Natural killer cell (primary cell): ENCODE measurements around the gene CABCOCO1. TPM values are rescaled to one million over a fixed set of nuclear protein-coding genes. Genes with fewer than 3 reads are reported as not detected.

Source experiments
- ATAC-seq, 3 donors: fragments of 150-1000 bp in 2 of 3; fragments of 200-7000 bp in 1 of 3; cut with Tn5 transposase; 1 replicate in 1 of 3; 2 replicates in 2 of 3; pipeline ENCODE4 v1.10.0; 2021; ENCODE audit warnings: mild to moderate bottlenecking in 2 of 3, moderate library complexity in 2 of 3
- DNase-seq, 2 donors: peaks; one replicate each; pipeline versions ENCODE4 v3.0.0 to v3.0.0-alpha.2; 2013 to 2021; ENCODE audit warnings: mixed read lengths in 1 of 2
- H3K27ac ChIP-seq: one replicate; pipeline ENCODE4 v1.5.1; 2013; ENCODE audit warnings: mild to moderate bottlenecking, low read length
- H3K27me3 ChIP-seq: one replicate; pipeline ENCODE4 v1.6.1; 2013; ENCODE audit warnings: low read length; ENCODE audit not compliant: control insufficient read depth, insufficient read depth
- H3K36me3 ChIP-seq: one replicate; pipeline ENCODE4 v1.6.1; 2013; ENCODE audit warnings: low read length; ENCODE audit not compliant: control insufficient read depth, insufficient read depth
- H3K4me1 ChIP-seq: one replicate; pipeline ENCODE4 v1.6.1; 2013; ENCODE audit warnings: low read length; ENCODE audit not compliant: control insufficient read depth, insufficient read depth
- H3K4me3 ChIP-seq: one replicate; pipeline ENCODE4 v1.5.1; 2013; ENCODE audit warnings: low read length
- H3K9me3 ChIP-seq: one replicate; pipeline ENCODE4 v1.6.1; 2013; ENCODE audit warnings: low read length; ENCODE audit not compliant: control insufficient read depth, insufficient read depth
- H3K27ac Mint-ChIP-seq, 2 donors: one replicate each; pipeline ENCODE4 v1.8.0; 2022; ENCODE audit warnings: mild to moderate bottlenecking in 2 of 2, mixed read lengths in 2 of 2, moderate library complexity in 1 of 2
- H3K27me3 Mint-ChIP-seq, 2 donors: one replicate each; pipeline ENCODE4 v1.8.0; 2022; ENCODE audit warnings: low read depth in 2 of 2, mixed read lengths in 2 of 2
- H3K36me3 Mint-ChIP-seq: one replicate; pipeline ENCODE4 v1.8.0; 2022; ENCODE audit warnings: mixed read lengths
- H3K4me1 Mint-ChIP-seq, 2 donors: one replicate each; pipeline ENCODE4 v1.8.0; 2022; ENCODE audit warnings: mixed read lengths in 2 of 2
- H3K4me3 Mint-ChIP-seq: one replicate; pipeline ENCODE4 v1.8.0; 2022; ENCODE audit warnings: mild to moderate bottlenecking, moderate library complexity, mixed read lengths
- H3K9me3 Mint-ChIP-seq, 2 donors: one replicate each; pipeline ENCODE4 v1.8.0; 2022; ENCODE audit warnings: mixed read lengths in 2 of 2
- CTCF ChIP-seq: fragments of 200-600 bp; IDR thresholded peaks from one replicate; pipeline ENCODE4 v1.8.0; 2022; ENCODE audit warnings: antibody characterized with exemption
- WGBS: methylation state at CpG from one replicate; pipeline ENCODE4 v1.1.7; 2013; ENCODE audit warnings: missing lambda C conversion rate; ENCODE audit not compliant: insufficient coverage; 5-methylcytosine and 5-hydroxymethylcytosine counted together
- intact Hi-C: fragments of 100-400 bp; cut with micrococcal nuclease; formaldehyde crosslinking; loops from one replicate; pipeline ENCODE4 v1.14.2; 2022
- total RNA-seq, 4 donors: library from RNA; stranded (reverse); fragments of 120-200 nt in 1 of 4; gene quantifications; one replicate each; pipeline versions ENCODE4 v1.2.3 to v1.2.4, GENCODE V29; 2013 to 2022

The CABCOCO1 gene
- total RNA-seq, 3 donors from 2014 or later (not counting 1 experiment from before 2014, with no cell fraction given): not detected

GRCh38 chr10:61797304-61798153 is 134.8 kb downstream of the CABCOCO1 start:
- intact Hi-C loops: no loop called here
- H3K36me3 Mint-ChIP-seq: no peaks in the 10 kb centered on the region
- no peak for ATAC-seq
- Histone ChIP-seq H3K4me1 (no peaks in the 10 kb centered on the region), H3K36me3 (no peaks in the 10 kb centered on the region), H3K9me3 (no peaks in the 10 kb centered on the region), H3K27me3 (no peaks in the 10 kb centered on the region), H3K4me3 (no peak overlapping the region), H3K27ac (no peak overlapping the region)
- DNase-seq: no peak
- no peaks in the 10 kb centered on the region for H3K4me1 Mint-ChIP-seq
- no peaks in the 10 kb centered on the region for H3K27me3 Mint-ChIP-seq
- no peaks in the 10 kb centered on the region for H3K9me3 Mint-ChIP-seq
- no peak overlapping the region for H3K4me3 Mint-ChIP-seq
- TF ChIP-seq CTCF: no peak
- no peak overlapping the region for H3K27ac Mint-ChIP-seq
- WGBS: 83% methylated on average over 17 of the region's 17 CpGs

- DNase-seq (no peak), ATAC-seq (no peak)
- Histone ChIP-seq H3K9me3 (no peaks in the 10 kb centered on the region), H3K27me3 (no peaks in the 10 kb centered on the region), H3K27ac (no peak overlapping the region), H3K4me3 (no peak overlapping the region), H3K4me1 (no peaks in the 10 kb centered on the region), H3K36me3 (no peaks in the 10 kb centered on the region)
- H3K9me3 Mint-ChIP-seq: no peaks in the 10 kb centered on the region
- no peaks in the 10 kb centered on the region for H3K4me1 Mint-ChIP-seq
- H3K4me3 Mint-ChIP-seq: no peak overlapping the region
- H3K36me3 Mint-ChIP-seq: no peaks in the 10 kb centered on the region
- intact Hi-C loops: no loop called here
- H3K27ac Mint-ChIP-seq: no peak overlapping the region
- TF ChIP-seq CTCF: no peak
- H3K27me3 Mint-ChIP-seq: no peaks in the 10 kb centered on the region
Measured at GRCh38 chr10:61798713-61799112, 136.0 kb downstream of the CABCOCO1 start.

GRCh38 chr10:61801484-61801883 is 138.8 kb downstream of the CABCOCO1 start:
- H3K4me1 ChIP-seq: no peaks in the 10 kb centered on the region
- no peak overlapping the region for H3K27ac Mint-ChIP-seq
- H3K27me3 Mint-ChIP-seq: no peaks in the 10 kb centered on the region
- H3K9me3 ChIP-seq: no peaks in the 10 kb centered on the region
- H3K4me3 ChIP-seq: no peak overlapping the region
- intact Hi-C loops: no loop called here
- WGBS: 97% methylated on average over 5 of the region's 5 CpGs
- no peak for DNase-seq
- no peak for ATAC-seq
- H3K36me3 ChIP-seq: no peaks in the 10 kb centered on the region
- no peaks in the 10 kb centered on the region for H3K9me3 Mint-ChIP-seq
- H3K27me3 ChIP-seq: no peaks in the 10 kb centered on the region
- no peak overlapping the region for H3K4me3 Mint-ChIP-seq
- no peaks in the 10 kb centered on the region for H3K36me3 Mint-ChIP-seq
- no peak overlapping the region for H3K27ac ChIP-seq
- TF ChIP-seq CTCF: no peak
- no peaks in the 10 kb centered on the region for H3K4me1 Mint-ChIP-seq

GRCh38 chr10:61803269-61803668 is 140.5 kb downstream of the CABCOCO1 start:
- Histone ChIP-seq H3K27ac (no peak overlapping the region), H3K36me3 (no peaks in the 10 kb centered on the region), H3K4me1 (no peaks in the 10 kb centered on the region), H3K9me3 (no peaks in the 10 kb centered on the region), H3K4me3 (no peak overlapping the region), H3K27me3 (no peaks in the 10 kb centered on the region)
- no peaks in the 10 kb centered on the region for H3K4me1 Mint-ChIP-seq
- no peak for ATAC-seq
- H3K27me3 Mint-ChIP-seq: no peaks in the 10 kb centered on the region
- TF ChIP-seq CTCF: no peak
- intact Hi-C loops: no loop called here
- H3K4me3 Mint-ChIP-seq: no peak overlapping the region
- no peaks in the 10 kb centered on the region for H3K36me3 Mint-ChIP-seq
- no peak for DNase-seq
- WGBS: 95% methylated on average over 3 of the region's 3 CpGs
- no peak overlapping the region for H3K27ac Mint-ChIP-seq
- no peaks in the 10 kb centered on the region for H3K9me3 Mint-ChIP-seq
